HepG2 (cell line): ENCODE results near the gene POU2AF3. TPM values are rescaled to one million over a fixed set of nuclear protein-coding genes. Genes with fewer than 3 reads are reported as not detected.
A peak's percentile ranks its signal among the peaks of the same experiment; 100 is the strongest.

Experiments used
- ATAC-seq: fragments of 200-7000 bp; cut with Tn5 transposase; 3 replicates; pipeline ENCODE4 v1.9.1; 2020; ENCODE audit warnings: mild to moderate bottlenecking, moderate library complexity
- BruUV-seq: library from RNA; stranded (reverse); fragments of 400-500 nt; replicated peaks from 2 replicates; lab custom pipeline; 2021; lab: Mats Ljungman, UMichigan
- CTCF ChIA-PET: fragments of 300-600 bp; formaldehyde crosslinking; extraction: SDS; loops from one replicate; lab custom pipeline; 2021; ENCODE audit warnings: low total read pairs, inconsistent platforms, low intra/inter-chr PET ratio; lab: Yijun Ruan, JAX
- POLR2A ChIA-PET: fragments of 350-600 bp; sonication (Branson Sonifier 250); formaldehyde crosslinking; loops from one replicate; lab custom pipeline; 2020; ENCODE audit warnings: antibody characterized with exemption, inconsistent platforms; lab: Yijun Ruan, JAX
- DNase-seq: peaks from one replicate; pipeline ENCODE4 v3.0.0-alpha.2; 2015; ENCODE audit warnings: low spot score
- FAIRE-seq: peaks from 3 replicates; lab custom pipeline; 2011; peaks lifted over from hg19 to GRCh38; lab: Jason Lieb, UNC
- H2AFZ ChIP-seq: one replicate; pipeline ENCODE4 v1.6.1; 2011; ENCODE audit warnings: low read length, inconsistent platforms
- H3K27ac ChIP-seq: fragments of 300-600 bp; 3 replicates; pipeline ENCODE4 v1.8.0; 2011; ENCODE audit warnings: mixed run types, mild to moderate bottlenecking, mixed read lengths, low read length, inconsistent platforms; ENCODE audit not compliant: insufficient read depth; ENCODE audit errors: extremely low read length
- H3K27me3 ChIP-seq, 2 experiments: fragments of 200-600 bp in 1 of 2; 2 replicates in 1 of 2; 3 replicates in 1 of 2; pipeline versions ENCODE4 v1.6.0 to v1.8.0; 2011; ENCODE audit warnings: low read length in 2 of 2, mild to moderate bottlenecking in 2 of 2, moderate library complexity in 2 of 2, inconsistent platforms in 1 of 2; ENCODE audit not compliant: insufficient read depth in 2 of 2, control insufficient read depth in 1 of 2
- H3K36me3 ChIP-seq, 2 experiments: fragments of 200-600 bp in 1 of 2; replicated peaks in 1 of 2; 2 replicates in 1 of 2; 3 replicates in 1 of 2; pipeline versions ENCODE4 v1.5.1 to v1.8.0; 2011; ENCODE audit warnings: low read length in 2 of 2, inconsistent platforms in 1 of 2; ENCODE audit not compliant: insufficient read depth in 2 of 2, control insufficient read depth in 1 of 2
- H3K4me1 ChIP-seq: 2 replicates; pipeline ENCODE4 v1.5.1; 2012; ENCODE audit warnings: low read length, inconsistent platforms; ENCODE audit not compliant: insufficient read depth
- H3K4me2 ChIP-seq: 2 replicates; pipeline ENCODE4 v1.6.0; 2011; ENCODE audit warnings: low read depth, low read length, inconsistent platforms
- H3K4me3 ChIP-seq, 3 experiments: fragments of 200-600 bp in 1 of 3; sonication (generic), shearing (Covaris generic) in 1 of 3; replicated peaks in 1 of 3; 2 replicates each; pipeline ENCODE4 v1.5.1; 2011 to 2016; ENCODE audit warnings: low read length in 3 of 3, inconsistent platforms in 2 of 3, low read depth in 2 of 3, mild to moderate bottlenecking in 2 of 3, control low read depth in 1 of 3, mixed read lengths in 1 of 3; ENCODE audit not compliant: insufficient read depth in 1 of 3
- H3K79me2 ChIP-seq: one replicate; pipeline ENCODE4 v1.6.1; 2011; ENCODE audit warnings: low read length, inconsistent platforms; ENCODE audit not compliant: insufficient read depth
- H3K9ac ChIP-seq: 2 replicates; pipeline ENCODE4 v1.6.0; 2011; ENCODE audit warnings: mild to moderate bottlenecking, low read depth, low read length, inconsistent platforms; ENCODE audit not compliant: insufficient read depth
- H3K9me3 ChIP-seq: 2 replicates; pipeline ENCODE4 v1.5.1; 2012; ENCODE audit warnings: mild to moderate bottlenecking, low read length
- H4K20me1 ChIP-seq: 2 replicates; pipeline ENCODE4 v1.6.0; 2011; ENCODE audit warnings: inconsistent platforms, mild to moderate bottlenecking, low read length, moderate library complexity; ENCODE audit not compliant: insufficient read depth
- EED ChIP-seq: sonication (generic); formaldehyde crosslinking; IDR thresholded peaks from 2 replicates; pipeline ENCODE4 v1.5.0; 2020; ENCODE audit warnings: mild to moderate bottlenecking, missing genetic modification reagents
- GPN1 ChIP-seq: sonication (generic); formaldehyde crosslinking; IDR thresholded peaks from 2 replicates; pipeline ENCODE4 v1.5.1; 2020; ENCODE audit warnings: missing genetic modification reagents, borderline replicate concordance
- HOXD1 ChIP-seq: sonication (generic); formaldehyde crosslinking; IDR thresholded peaks from 2 replicates; pipeline ENCODE4 v1.5.0; 2020; ENCODE audit warnings: missing genetic modification reagents
- NFIB ChIP-seq: sonication (generic); formaldehyde crosslinking; IDR thresholded peaks from 2 replicates; pipeline ENCODE4 v1.9.0; 2021; ENCODE audit warnings: missing genetic modification reagents, mild to moderate bottlenecking, borderline replicate concordance
- NFRKB ChIP-seq: fragments of 450-650 bp; IDR thresholded peaks from 2 replicates; pipeline ENCODE4 v1.6.1; 2017
- SETDB1 ChIP-seq: sonication (generic); formaldehyde crosslinking; IDR thresholded peaks from 2 replicates; pipeline ENCODE4 v1.5.1; 2020; ENCODE audit warnings: missing genetic modification reagents, mild to moderate bottlenecking, borderline replicate concordance
- YEATS2 ChIP-seq: sonication (generic); formaldehyde crosslinking; IDR thresholded peaks from 2 replicates; pipeline ENCODE4 v1.4.0; 2020; ENCODE audit warnings: missing genetic modification reagents, borderline replicate concordance
- ZNF251 ChIP-seq: sonication (generic); formaldehyde crosslinking; IDR thresholded peaks from 2 replicates; pipeline ENCODE4 v1.9.0; 2021; ENCODE audit warnings: mild to moderate bottlenecking, missing genetic modification reagents
- ZNF44 ChIP-seq: sonication (generic); formaldehyde crosslinking; IDR thresholded peaks from 2 replicates; pipeline ENCODE4 v1.5.1; 2020; ENCODE audit warnings: mild to moderate bottlenecking, missing genetic modification reagents
- ZNF672 ChIP-seq: sonication (generic); formaldehyde crosslinking; IDR thresholded peaks from 2 replicates; pipeline ENCODE4 v1.8.1; 2022; ENCODE audit warnings: missing genetic modification reagents
- ZNF7 ChIP-seq: IDR thresholded peaks from 2 replicates; pipeline ENCODE4 v1.6.1; 2016; ENCODE audit warnings: missing biosample characterization, missing genetic modification reagents
- WGBS: methylation state at CpG from one replicate; pipeline ENCODE4 v1.1.6; 2017; ENCODE audit warnings: low lambda C conversion rate; 5-methylcytosine and 5-hydroxymethylcytosine counted together
- in situ Hi-C: cut with HindIII; loops from 2 replicates; pipeline ENCODE4 v1.10.0; 2017; ENCODE audit warnings: low pct_unique_long_range_greater_than_20kb; ENCODE audit not compliant: extremely low pct_ligation_motif_present
- intact Hi-C: fragments of 100-400 bp; cut with micrococcal nuclease; formaldehyde crosslinking; loops from one replicate; pipeline ENCODE4 v1.10.0; 2022; ENCODE audit not compliant: unreplicated experiment
- polyA plus RNA-seq, 8 experiments: library from polyadenylated mRNA; depleted of rRNA in 3 of 8; stranded (reverse) in 7 of 8; unstranded in 1 of 8; fragments of >200 nt; fragmentation: Illumina TruSeq in 4 of 8; extraction: Trizol in 4 of 8; gene quantifications; 2 replicates each; pipeline versions ENCODE4 v1.2.1 to v1.2.3, GENCODE V29; 2011 to 2016; ENCODE audit warnings: low read depth in 4 of 8, missing spikeins in 1 of 8, mixed read lengths in 1 of 8; ENCODE audit not compliant: insufficient read depth in 1 of 8
- total RNA-seq, 5 experiments: library from RNA; depleted of rRNA; stranded (reverse); fragments of >200 nt; fragmentation: Illumina TruSeq; extraction: Trizol; gene quantifications; 2 replicates each; pipeline ENCODE4 v1.2.3, GENCODE V29; 2016; ENCODE audit warnings: low read depth in 1 of 5

Gene POU2AF3
- total and polyA plus RNA-seq, 2 of the 13 experiments (the other 11 are each of a cell fraction or from before 2014, with no cell fraction given), result 7.8 to 71.2 TPM

GRCh38 chr11:111310088-111310487, 11.7 kb downstream of the POU2AF3 start:
- in situ Hi-C loops, result no loop called here
- H3K27ac ChIP-seq, result no peak overlapping the region
- H4K20me1 ChIP-seq, result no peaks in the 10 kb centered on the region
- H3K9ac ChIP-seq, result no peak overlapping the region
- ATAC-seq (peak; percentile 23; the same call in 1 of the 3 replicates), DNase-seq (no peak), FAIRE-seq (no peak)
- no peaks in the 10 kb centered on the region for H3K27me3 ChIP-seq
- TF ChIP-seq NFRKB, result no peak
- TF ChIP-seq NFIB (CRISPR knock-in tag), result no peak
- no peak for TF ChIP-seq HOXD1 (CRISPR knock-in tag)
- no peak overlapping the region for H3K4me3 ChIP-seq
- H3K79me2 ChIP-seq, result no peaks in the 10 kb centered on the region
- ChIA-PET CTCF (no interaction called here), POLR2A (interaction anchor here (1.1 to 3.8 kb wide), 3 partner anchors 10 to 25 kb away, joined by 5 to 11 read pairs (median 6); partner anchors contain the start of gene POU2AF3)
- BruUV-seq, result no TSS peak
- peaks cover 65% of the 10 kb centered on the region for H3K4me1 ChIP-seq
- 0 out of 2 replicates have a peak overlapping the region, but pooled peaks have one; percentile 1 for H3K4me2 ChIP-seq
- H3K9me3 ChIP-seq, result no peaks in the 10 kb centered on the region
- intact Hi-C loops, result no loop called here
- no peaks in the 10 kb centered on the region for H3K36me3 ChIP-seq
- H2AFZ ChIP-seq, result no peak overlapping the region
- 62% methylated on average over 3 of the region's 3 CpGs for WGBS

GRCh38 chr11:111310723-111311122, 12.4 kb downstream of the POU2AF3 start:
- ChIA-PET CTCF (no interaction called here), POLR2A (interaction anchor here (1.4 to 3.8 kb wide), 3 partner anchors 10 to 24 kb away, joined by 3 to 11 read pairs (median 6); partner anchors contain the start of gene POU2AF3)
- no TSS peak for BruUV-seq
- Histone ChIP-seq H3K36me3 (no peaks in the 10 kb centered on the region), H3K27ac (no peak overlapping the region), H3K79me2 (no peaks in the 10 kb centered on the region), H3K9ac (no peak overlapping the region), H3K27me3 (no peaks in the 10 kb centered on the region), H3K4me1 (peaks cover 58% of the 10 kb centered on the region), H4K20me1 (no peaks in the 10 kb centered on the region), H2AFZ (no peak overlapping the region), H3K9me3 (no peaks in the 10 kb centered on the region), H3K4me2 (no peak overlapping the region), H3K4me3 (no peak overlapping the region)
- in situ Hi-C loops (no loop called here), intact Hi-C loops (no loop called here)
- no peak for TF ChIP-seq ZNF44 (CRISPR knock-in tag)
- no peak for TF ChIP-seq ZNF251 (CRISPR knock-in tag)
- no peak for TF ChIP-seq YEATS2 (CRISPR knock-in tag)
- TF ChIP-seq SETDB1 (CRISPR knock-in tag), result no peak
- TF ChIP-seq ZNF672 (CRISPR knock-in tag), result no peak
- no peak for TF ChIP-seq ZNF7 (CRISPR knock-in tag)
- no peak for TF ChIP-seq GPN1
- TF ChIP-seq EED (CRISPR knock-in tag), result no peak
- FAIRE-seq (no peak), DNase-seq (no peak), ATAC-seq (no peak)
- WGBS, result 98% methylated on average over 6 of the region's 6 CpGs
